Osteoblast (primary cell): ENCODE data around the gene ZC3H12A. TPM values are rescaled to one million over a fixed set of nuclear protein-coding genes. Genes with fewer than 3 reads are reported as not detected.

ENCODE experiments used
- DNase-seq: peaks from one replicate; pipeline ENCODE4 v3.0.0; 2011; ENCODE audit warnings: low spot score, mixed read lengths; ENCODE audit not compliant: insufficient read length; ENCODE audit errors: missing footprints
- H2AFZ ChIP-seq: 2 replicates; pipeline ENCODE4 v1.6.0; 2011; ENCODE audit warnings: mild to moderate bottlenecking, low read length
- H3K27ac ChIP-seq: 2 replicates; pipeline ENCODE4 v1.5.1; 2011; ENCODE audit warnings: mild to moderate bottlenecking, low read depth, low read length, moderate library complexity
- H3K27me3 ChIP-seq: 2 replicates; pipeline ENCODE4 v1.6.0; 2012; ENCODE audit warnings: mild to moderate bottlenecking, control low read depth, inconsistent platforms, low read length, moderate library complexity; ENCODE audit not compliant: insufficient read depth
- H3K36me3 ChIP-seq: 2 replicates; pipeline ENCODE4 v1.5.1; 2011; ENCODE audit warnings: mild to moderate bottlenecking, low read length, control low read depth, moderate library complexity; ENCODE audit not compliant: insufficient read depth
- H3K4me1 ChIP-seq: 2 replicates; pipeline ENCODE4 v1.5.1; 2011; ENCODE audit warnings: mild to moderate bottlenecking, low read length, control low read depth, moderate library complexity; ENCODE audit not compliant: insufficient read depth
- H3K4me2 ChIP-seq: 2 replicates; pipeline ENCODE4 v1.6.0; 2011; ENCODE audit warnings: mild to moderate bottlenecking, low read length; ENCODE audit not compliant: insufficient read depth
- H3K4me3 ChIP-seq: fragments of 200-600 bp; sonication (generic); 3 replicates; pipeline ENCODE4 v1.5.1; 2012; ENCODE audit warnings: mild to moderate bottlenecking, low read length, inconsistent platforms; ENCODE audit not compliant: insufficient read depth
- H3K79me2 ChIP-seq: 2 replicates; pipeline ENCODE4 v1.6.0; 2012; ENCODE audit warnings: mild to moderate bottlenecking, low read length, control low read depth, inconsistent platforms; ENCODE audit not compliant: insufficient read depth
- H3K9me3 ChIP-seq: 2 replicates; pipeline ENCODE4 v1.5.1; 2011; ENCODE audit warnings: low read depth, low read length, control low read depth
- H4K20me1 ChIP-seq: 2 replicates; pipeline ENCODE4 v1.6.0; 2012; ENCODE audit warnings: mild to moderate bottlenecking, low read length, control low read depth; ENCODE audit not compliant: insufficient read depth
- total RNA-seq: library from RNA; depleted of rRNA; stranded (reverse); fragments of >200 nt; gene quantifications from 2 replicates; pipeline ENCODE4 v1.2.3, GENCODE V29; 2012
- TF ChIP-seq, protein P1 (sequence below): IDR thresholded peaks from 2 replicates; pipeline ENCODE4 v1.5.1; 2011; ENCODE audit warnings: mild to moderate bottlenecking, low read depth, low read length, moderate library complexity; ENCODE audit errors: extremely low read depth

ZC3H12A gene
- total RNA-seq, 1 donor: 13.0 TPM

DNA sequence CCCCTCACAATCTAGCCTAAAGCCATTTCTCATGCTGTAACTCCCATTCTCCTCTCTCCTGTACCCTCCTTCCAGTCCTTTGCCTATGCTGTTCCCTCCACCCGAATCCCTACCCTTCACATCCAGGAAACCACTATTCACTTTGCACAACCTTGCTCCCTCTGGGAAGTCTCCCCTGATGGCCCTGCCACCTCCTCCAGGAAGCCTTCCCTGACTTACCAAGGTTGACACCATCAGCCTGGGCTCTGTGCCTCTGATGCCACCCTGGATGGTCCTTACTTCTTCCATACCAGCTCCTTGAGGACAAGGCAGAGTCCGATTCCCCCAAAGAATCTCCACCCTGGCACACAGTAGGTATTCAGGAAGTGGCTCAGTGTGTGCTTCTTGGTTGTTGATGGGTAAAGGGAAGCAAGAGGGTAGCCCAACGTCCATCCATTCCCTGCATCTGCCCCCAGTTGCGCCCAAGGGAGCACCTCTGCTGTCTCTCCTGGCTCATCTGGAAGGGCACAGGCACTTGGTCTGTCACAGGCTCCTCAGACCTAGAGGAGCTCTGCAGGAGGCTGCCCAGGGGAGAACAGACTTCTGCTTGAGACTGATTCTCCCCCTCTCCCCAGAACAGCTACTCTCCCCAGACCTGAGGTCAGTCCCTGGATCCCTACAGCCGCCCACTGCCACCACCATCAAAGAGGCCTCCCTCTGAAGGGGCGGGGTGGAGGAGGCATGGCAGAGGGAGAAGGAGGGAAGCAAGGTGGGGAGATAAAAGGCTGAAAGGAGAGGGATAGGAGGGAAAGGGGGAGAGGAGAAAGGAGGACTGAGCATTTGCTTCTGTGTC, 36.1 kb upstream of the ZC3H12A start:
- Histone ChIP-seq H4K20me1 (no peaks in the 10 kb centered on the region), H3K9me3 (no peaks in the 10 kb centered on the region), H3K27me3 (peaks cover 19% of the 10 kb centered on the region), H2AFZ (no peak overlapping the region), H3K4me2 (no peak overlapping the region), H3K4me3 (no peak overlapping the region), H3K27ac (no peak overlapping the region), H3K4me1 (no peaks in the 10 kb centered on the region), H3K79me2 (no peaks in the 10 kb centered on the region), H3K36me3 (no peaks in the 10 kb centered on the region)
- no peak for DNase-seq
- TF ChIP-seq, protein P1, sequence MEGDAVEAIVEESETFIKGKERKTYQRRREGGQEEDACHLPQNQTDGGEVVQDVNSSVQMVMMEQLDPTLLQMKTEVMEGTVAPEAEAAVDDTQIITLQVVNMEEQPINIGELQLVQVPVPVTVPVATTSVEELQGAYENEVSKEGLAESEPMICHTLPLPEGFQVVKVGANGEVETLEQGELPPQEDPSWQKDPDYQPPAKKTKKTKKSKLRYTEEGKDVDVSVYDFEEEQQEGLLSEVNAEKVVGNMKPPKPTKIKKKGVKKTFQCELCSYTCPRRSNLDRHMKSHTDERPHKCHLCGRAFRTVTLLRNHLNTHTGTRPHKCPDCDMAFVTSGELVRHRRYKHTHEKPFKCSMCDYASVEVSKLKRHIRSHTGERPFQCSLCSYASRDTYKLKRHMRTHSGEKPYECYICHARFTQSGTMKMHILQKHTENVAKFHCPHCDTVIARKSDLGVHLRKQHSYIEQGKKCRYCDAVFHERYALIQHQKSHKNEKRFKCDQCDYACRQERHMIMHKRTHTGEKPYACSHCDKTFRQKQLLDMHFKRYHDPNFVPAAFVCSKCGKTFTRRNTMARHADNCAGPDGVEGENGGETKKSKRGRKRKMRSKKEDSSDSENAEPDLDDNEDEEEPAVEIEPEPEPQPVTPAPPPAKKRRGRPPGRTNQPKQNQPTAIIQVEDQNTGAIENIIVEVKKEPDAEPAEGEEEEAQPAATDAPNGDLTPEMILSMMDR: no peak

DNA sequence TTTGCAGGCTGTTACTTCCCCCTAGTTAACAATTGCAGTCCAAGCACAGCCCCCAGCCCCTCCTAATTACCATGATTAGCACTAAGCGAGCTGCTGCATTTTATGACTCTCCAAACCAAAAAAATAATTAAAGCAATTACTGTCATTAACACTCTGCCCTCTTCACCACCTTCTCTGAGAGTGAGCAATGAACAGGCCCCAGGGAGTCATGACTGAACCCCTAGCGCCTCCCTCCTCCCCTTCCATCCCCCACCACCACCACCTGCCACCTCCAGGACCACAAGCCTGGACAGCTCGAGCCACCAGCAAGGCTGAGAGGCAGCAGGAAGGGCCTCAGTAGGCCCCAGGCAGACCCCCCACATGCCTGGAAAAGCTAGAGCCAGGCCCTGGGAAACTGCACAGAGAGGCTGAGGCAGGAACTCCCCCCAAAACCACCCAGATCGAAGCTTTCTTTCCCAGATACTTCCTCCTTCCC, 35.5 kb upstream of the ZC3H12A start:
- H2AFZ ChIP-seq: no peak overlapping the region
- no peak for DNase-seq
- H3K27me3 ChIP-seq: peaks cover 19% of the 10 kb centered on the region
- H3K9me3 ChIP-seq: no peaks in the 10 kb centered on the region
- no peak overlapping the region for H3K4me3 ChIP-seq
- TF ChIP-seq, protein P1: no peak
- no peaks in the 10 kb centered on the region for H3K79me2 ChIP-seq
- H3K27ac ChIP-seq: no peak overlapping the region
- no peak overlapping the region for H3K4me2 ChIP-seq
- H3K4me1 ChIP-seq: no peaks in the 10 kb centered on the region
- H4K20me1 ChIP-seq: no peaks in the 10 kb centered on the region
- H3K36me3 ChIP-seq: no peaks in the 10 kb centered on the region

DNA sequence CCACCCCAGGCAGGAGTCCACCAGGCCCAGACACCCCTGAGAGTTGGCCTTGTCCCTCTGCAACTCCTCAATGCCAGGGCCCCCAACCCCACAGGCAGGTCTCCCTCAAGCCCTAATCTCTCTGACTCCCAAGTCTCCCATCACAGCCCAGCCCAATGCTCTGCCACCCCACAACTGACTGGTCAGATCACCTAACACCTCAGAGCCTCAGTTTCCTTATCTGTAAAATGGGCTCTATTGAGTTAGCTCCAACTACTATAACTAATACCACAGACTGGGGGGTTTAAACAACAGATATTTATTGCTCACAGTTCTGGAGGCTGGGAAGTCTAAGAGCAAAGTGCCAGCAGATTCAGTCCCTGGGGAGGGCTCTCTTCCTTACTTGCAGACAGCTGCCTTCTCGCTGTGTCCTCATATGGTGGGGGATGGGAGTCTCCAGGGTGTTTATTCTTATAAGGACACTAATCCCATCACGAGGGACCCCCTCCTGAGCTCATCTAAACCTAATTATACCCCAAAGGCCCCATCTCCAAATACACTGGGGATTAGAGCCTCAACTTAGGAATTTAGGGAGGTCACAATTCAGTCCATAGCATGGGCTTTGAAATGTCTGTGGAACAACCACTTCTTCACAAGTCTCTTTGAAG, 34.9 kb upstream of the ZC3H12A start:
- Histone ChIP-seq H3K4me3 (no peak overlapping the region), H4K20me1 (no peaks in the 10 kb centered on the region), H2AFZ (no peak overlapping the region), H3K9me3 (no peaks in the 10 kb centered on the region), H3K36me3 (no peaks in the 10 kb centered on the region), H3K27me3 (peaks cover 19% of the 10 kb centered on the region), H3K79me2 (no peaks in the 10 kb centered on the region), H3K4me1 (no peaks in the 10 kb centered on the region), H3K27ac (no peak overlapping the region), H3K4me2 (no peak overlapping the region)
- TF ChIP-seq, protein P1: no peak
- no peak for DNase-seq

DNA sequence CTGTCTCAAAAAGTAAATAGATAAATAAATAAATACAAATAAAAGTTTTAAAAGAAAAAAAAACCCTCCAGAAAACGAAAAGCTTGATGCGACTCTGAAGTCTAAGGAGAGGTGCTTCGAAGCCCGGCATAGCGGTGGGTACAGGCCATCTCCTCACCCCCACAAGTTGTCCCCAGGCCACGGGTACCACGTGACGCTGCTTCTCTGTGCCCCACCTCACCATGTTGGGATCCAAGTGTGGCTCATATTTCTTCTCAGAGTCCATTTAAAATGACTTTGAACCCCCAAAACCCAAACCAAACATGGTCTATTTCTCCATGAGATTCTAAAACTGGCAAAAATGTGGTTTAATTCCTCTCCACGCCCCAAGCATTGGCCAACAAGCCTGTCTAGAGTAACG, 32.9 kb upstream of the ZC3H12A start:
- Histone ChIP-seq H3K4me2 (no peak overlapping the region), H3K27ac (no peak overlapping the region), H3K4me3 (no peak overlapping the region), H3K36me3 (no peaks in the 10 kb centered on the region), H2AFZ (no peak overlapping the region), H4K20me1 (no peaks in the 10 kb centered on the region), H3K27me3 (peaks cover 14% of the 10 kb centered on the region), H3K79me2 (no peaks in the 10 kb centered on the region), H3K4me1 (no peaks in the 10 kb centered on the region), H3K9me3 (no peaks in the 10 kb centered on the region)
- TF ChIP-seq, protein P1: no peak
- DNase-seq: no peak
